HG02938 (cell line): ENCODE results near the gene TEDC1.

Source experiments
- ATAC-seq: cut with Tn5 transposase; IDR thresholded peaks from one replicate; pipeline ENCODE4 v1.9.1; 2021; ENCODE audit warnings: mild to moderate bottlenecking, moderate library complexity; ENCODE audit not compliant: unreplicated experiment

Gene TEDC1

DNA sequence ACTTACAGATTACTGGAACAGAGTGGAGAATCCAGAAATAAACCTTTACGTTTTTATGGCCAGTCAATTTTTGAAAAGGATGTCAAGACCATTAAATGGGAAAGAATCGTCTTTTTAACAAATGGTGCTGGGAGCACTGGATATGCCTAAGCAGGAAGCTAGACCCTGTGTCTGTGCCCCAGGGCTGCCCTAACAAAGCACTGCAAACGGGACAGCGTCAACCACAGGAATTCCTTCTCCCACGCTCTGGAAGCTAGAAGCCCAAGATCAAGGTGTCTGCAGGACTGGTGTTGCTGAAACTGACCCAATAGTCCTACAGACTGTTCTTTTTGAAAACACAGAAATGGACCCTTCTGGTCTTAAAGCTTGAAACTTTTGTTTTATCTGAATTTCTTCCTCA is 26.1 kb downstream of the TEDC1 start:
- no peak for ATAC-seq

- ATAC-seq: no peak
These were observed 29.1 kb downstream of the TEDC1 start for GRCh38 chr14:105519946-105520698.

DNA sequence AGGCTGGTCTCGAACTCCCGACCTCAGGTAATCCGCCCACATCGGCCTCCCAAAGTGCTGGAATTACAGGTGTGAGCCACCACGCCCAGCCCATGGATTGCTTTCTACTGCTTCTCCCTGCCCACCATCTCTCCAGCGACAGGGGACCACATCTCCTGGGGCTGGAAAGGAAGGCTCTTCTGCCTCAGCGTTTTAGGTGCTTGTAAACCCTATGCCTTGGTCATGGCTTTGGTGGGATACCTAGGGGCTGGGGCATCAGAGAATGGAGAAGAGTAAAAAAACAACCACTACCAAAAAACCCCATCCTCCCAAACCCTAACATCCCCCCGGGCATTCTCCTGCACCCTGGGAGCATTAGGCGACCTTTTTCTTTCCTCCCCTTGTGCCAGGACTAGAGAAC is 34.3 kb downstream of the TEDC1 start:
- ATAC-seq: no peak

DNA sequence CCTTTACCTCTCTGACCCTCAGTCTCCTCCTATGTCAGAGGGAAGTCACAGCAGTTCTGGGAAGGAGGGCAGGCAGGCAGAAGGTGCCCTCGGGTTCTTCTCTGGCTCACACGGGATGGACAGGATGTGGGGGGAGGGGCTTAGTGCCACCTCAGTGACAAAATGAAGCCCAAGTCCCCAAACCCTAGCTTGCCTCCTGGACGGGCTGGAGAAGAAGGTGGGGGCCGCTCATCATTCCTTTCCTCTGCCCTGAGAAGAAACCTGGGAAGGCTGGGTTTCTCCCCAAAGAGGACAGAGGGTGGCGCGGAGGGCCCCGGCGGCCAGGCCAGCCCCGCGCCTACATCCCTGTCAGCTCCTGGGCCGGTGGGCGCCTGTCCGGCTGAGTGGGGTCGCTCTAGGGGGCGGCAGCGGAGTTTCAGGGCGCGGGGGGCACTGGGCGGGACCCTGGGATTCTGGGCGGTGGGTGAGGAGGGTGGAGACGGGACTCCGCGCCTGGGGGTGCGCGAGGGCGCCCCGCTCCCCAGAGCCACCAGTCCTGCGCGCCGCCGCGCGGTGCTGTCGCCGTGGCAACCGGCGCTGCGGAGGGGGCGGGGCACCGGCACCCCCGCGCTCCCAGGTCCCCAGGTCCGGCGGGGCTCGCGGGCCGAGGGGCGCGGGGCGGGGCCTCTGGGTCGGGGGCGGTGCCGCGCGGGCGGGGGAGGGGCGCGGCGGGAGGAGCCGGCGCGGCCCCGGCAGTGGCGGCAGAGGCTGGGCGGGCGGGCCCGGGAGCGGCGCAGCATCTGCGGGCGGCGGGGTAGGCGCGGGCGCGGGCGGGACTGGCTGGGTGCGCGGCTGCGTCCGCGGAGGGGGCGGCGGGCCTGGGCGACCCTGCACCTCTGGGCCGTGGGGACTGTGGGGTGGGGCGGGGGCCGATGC is 35.1 kb downstream of the TEDC1 start, which contains the start of gene TMEM121:
TSS of gene TMEM121 (plus strand) at position 723 of the 915 bp plus-strand sequence. CDS start 2,252 bp downstream, outside the sequence.
- no peak for ATAC-seq

GRCh38 chr14:105526776-105527380 is 35.8 kb downstream of the TEDC1 start:
- ATAC-seq: no peak

- no peak for ATAC-seq
These were observed 36.4 kb downstream of the TEDC1 start for GRCh38 chr14:105527381-105527825.

DNA sequence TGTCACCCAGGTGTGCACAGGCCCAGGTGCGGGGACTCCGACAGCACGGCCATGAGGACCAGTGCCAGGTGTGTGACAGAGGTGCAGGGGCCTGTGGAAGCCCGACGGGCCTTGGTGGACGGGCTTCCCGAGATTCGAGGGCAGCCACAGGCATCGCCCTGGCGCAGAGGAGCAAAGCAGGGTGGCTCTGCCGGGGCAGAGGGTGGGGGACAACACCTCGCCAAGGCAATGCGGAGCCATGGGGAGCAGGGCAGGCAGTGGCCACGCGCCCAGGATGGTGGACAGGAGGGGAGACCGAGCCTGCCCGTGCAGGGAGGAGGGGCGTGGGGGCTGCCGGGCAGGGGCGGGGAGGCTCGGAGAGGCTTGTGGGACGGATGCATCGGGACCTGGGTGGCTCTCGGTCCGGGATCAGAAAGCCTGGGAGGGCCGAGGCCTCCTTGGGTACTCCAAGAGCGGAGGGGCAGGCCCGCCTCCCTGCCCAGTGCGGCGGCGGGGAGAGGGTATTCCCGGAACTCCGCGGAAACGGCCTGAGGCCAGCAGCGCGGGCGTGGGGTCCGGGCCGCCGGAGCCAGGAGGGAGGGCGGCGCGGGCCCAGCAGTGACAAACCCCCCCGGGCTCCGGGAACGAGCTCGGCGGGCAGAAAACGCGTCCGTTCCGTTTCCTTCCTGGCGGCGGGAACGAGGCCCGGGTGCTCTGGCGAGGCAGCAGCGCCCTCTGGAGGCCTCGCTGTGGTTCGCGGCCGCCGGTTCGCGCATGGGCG is 37.0 kb downstream of the TEDC1 start:
- no peak for ATAC-seq

DNA sequence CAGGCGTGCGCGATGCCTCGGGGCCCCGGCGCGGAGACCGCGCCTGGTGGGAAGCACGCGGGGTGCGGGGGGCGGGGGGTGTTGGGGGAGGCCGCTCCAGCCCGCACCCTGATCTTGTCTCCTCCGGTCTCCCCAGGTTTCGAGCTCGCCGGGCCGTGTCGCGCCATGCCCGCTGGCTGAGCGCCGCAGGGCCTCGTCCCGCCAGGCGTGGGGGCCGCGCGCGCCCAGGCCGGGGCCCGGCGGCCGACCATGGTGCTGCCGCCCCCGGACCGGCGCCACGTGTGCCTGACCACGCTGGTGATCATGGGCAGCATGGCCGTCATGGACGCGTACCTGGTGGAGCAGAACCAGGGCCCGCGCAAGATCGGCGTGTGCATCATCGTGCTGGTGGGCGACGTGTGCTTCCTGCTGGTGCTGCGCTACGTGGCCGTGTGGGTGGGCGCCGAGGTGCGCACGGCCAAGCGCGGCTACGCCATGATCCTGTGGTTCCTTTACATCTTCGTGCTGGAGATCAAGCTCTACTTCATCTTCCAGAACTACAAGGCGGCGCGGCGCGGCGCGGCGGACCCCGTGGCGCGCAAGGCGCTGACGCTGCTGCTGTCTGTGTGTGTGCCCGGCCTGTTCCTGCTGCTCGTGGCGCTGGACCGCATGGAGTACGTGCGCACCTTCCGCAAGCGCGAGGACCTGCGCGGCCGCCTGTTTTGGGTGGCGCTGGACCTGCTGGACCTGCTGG is 37.7 kb downstream of the TEDC1 start:
- ATAC-seq: no peak

- no peak for ATAC-seq
These were observed 38.2 kb downstream of the TEDC1 start for GRCh38 chr14:105529319-105529568.

DNA sequence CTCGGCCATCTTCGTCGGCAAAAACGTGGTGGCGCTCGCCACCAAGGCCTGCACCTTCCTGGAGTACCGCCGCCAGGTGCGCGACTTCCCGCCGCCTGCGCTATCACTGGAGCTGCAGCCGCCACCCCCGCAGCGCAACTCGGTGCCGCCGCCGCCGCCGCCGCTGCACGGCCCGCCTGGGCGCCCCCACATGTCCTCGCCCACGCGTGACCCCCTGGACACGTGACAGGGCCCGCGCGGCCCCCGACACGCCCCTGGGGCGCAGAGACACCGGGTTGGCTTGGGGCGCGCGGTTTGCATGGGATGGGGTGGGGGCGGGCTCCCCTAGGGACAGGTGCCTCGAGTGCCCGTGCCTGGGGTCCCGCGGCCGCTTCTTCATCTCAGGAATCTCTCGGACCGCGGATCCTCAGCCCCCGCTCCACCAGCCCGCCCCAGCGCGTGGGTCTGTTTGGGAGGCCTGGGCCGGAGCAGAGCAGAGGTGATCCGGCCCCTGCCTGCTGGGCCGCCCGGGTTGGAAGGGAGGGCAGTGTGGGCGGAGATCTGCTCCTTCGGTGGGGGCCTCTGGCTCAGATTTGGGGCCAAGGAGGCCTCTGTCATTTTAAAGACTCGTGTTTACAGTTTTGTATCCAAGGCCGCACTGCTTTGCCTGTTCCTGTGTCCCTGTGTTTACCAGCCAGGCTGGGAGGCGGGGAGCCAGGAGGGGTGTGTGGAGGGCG is 38.7 kb downstream of the TEDC1 start:
- ATAC-seq: no peak

DNA sequence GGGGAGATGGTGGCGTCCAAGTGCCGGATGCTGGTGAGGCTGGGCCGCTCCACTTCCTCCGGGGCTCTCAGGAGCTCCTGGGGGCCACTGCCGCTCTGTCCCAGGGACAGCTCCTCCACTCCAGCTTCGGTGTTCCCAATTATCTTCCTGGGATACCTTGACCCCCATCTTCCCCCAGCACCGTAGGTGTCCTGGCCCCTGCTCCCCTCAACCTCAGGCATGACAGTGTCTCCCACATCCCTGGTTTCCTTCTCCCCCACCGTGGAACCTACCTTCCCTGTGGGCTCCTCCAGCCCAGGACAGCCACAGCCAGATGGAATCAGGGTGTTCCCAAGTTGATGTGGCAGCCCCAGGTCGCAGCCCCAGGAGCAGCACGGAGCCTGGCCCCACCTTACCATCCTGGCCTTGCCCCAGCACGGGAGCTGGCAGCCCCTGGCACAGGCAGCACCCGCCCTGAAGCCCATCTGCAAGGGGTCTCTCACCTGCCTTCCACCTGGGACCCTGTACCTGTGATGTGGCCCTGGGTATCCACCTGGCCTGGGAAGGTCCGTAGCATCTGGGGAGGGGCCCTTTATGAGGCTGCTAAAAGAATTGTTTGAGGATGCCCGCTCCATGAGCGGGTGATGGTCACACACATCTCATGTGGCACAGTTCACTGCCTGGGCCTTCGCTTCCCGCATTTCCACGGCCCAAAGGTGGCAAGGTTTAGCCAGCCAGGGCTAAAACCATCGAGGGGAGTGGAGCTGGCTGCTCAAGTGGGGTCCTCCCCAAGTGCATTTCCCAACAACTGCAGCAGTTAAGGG is 39.4 kb downstream of the TEDC1 start:
- no peak for ATAC-seq

- no peak for ATAC-seq
These were observed 40.2 kb downstream of the TEDC1 start for GRCh38 chr14:105531088-105531893.

GRCh38 chr14:105531894-105532623 is 41.0 kb downstream of the TEDC1 start:
- ATAC-seq: no peak

- ATAC-seq: no peak
These were observed 41.7 kb downstream of the TEDC1 start for GRCh38 chr14:105532735-105533141.

DNA sequence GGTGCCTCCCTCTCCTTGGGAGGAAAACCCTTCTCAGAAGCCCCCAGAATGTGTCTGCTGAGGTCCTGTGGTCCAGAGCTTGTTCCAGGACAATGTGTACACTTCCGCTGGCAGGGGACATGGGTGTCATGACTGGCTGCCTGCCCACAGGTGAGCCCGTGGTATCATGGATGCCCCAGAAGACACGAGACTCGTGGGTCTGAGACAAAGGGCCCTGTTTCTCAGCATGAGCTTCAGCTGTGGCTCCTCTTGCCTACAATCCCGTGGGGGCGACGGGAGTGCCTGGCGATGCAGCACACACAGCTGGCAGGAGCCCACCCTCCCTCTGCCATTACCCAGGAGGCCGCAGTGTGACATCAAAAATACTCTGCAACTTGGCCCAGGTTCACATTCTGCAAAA is 42.3 kb downstream of the TEDC1 start:
- ATAC-seq: no peak

DNA sequence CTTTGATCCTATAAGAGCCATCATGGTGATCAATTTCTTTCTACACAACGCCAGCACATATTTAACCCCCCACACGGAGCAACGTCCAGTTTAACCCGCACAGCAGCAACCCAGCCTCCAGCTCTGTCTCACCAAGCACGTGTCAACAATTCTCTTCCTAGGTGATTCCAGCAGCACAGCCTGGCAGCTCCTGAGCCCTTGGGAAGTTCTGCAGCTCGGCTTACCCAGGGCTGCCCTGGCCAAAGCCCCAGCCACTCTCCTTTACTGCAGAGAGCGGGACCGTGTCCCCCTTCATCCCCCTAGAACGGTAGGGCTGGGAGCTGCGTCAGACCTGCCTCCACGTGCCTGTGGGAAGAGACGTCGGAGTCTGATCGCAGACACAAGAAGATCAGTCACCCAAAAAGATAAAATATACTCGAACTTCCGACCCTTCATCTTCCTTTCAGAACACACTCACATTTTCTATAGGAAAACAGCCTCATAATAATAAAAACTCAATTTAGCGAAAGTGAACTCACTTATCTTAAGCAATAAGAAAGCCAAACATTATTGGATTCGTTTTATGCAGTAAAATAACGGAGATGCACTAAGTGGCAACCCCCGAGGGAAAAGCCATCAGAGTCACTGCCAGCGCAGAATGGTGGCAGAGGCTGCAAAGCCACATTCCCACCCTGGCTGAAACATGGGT is 42.9 kb downstream of the TEDC1 start:
- no peak for ATAC-seq

DNA sequence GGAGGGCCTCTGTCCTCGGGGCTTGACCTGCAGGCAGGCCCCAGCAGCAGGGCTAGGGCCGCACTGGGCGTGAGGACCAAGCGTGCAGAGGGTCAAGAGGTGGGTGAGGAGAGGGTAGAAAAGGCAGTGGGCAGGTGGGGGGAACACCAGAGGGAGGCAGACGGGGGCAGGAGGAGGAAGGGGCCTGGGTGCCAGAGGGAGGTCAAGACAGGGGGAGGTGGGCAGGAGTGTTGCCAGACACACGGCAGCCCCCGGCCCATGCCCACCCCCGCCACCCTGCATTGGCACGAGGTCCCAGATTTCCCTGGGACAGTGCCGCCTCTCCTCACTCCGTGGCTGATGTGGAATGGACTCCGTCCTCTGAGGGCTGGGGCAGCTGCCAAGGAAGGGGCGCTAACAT is 43.5 kb downstream of the TEDC1 start:
- no peak for ATAC-seq
